ENCODE data around the gene FADS3.

FADS3 gene

DNA sequence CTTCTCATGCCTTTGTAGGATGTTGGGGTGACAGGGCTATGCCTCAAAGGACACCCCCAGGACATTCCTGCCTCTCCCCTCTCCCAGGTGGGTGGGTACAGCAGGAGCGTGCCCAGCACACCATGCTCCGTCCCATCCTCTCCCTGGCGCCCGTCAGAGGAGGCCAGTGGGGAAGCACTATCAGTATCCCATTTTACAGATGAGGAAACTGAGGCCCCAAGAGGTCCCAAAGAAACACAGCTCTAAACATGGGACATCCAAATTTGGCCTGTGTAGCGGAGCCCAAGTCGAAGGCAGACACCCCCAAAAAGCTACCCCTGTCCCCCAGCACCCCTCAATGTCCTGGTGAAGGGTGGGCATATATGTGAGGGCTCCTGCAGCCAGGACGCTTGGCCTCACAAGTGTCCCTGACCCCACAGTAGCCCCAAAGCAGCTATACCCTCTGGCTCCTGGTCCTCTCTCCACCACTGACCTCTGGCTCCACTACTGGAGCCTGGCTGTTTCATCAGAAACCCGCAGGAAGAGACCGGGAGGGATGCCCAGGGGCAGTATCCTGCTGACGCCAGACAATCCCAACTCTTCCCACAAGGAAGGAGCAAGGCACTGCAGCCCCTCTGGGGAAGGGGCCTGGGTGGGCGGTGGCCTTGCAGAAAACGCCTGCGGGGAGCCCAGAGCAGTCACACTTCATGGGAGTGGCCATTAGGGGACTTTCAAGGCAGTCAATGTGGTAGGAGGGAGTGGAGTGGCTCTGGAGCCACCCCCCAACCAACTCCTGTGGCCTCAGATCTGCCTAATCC lies 5.4 kb downstream of the FADS3 start:
- H3K79me2 ChIP-seq (ENCODE audit: insufficient read depth, low read length), result no peaks in the 10 kb centered on the region
- H4K20me1 ChIP-seq (ENCODE audit: insufficient read depth, low read length), result peaks cover 11% of the 10 kb centered on the region
- no peak overlapping the region for H2AFZ ChIP-seq (ENCODE audit: low read depth, low read length)
- TF ChIP-seq EZH2 (IDR thresholded peaks at IDR 0.05; ENCODE audit: borderline replicate concordance, low read depth, low read length, severe bottlenecking), result no peak
- TF ChIP-seq, protein P1, sequence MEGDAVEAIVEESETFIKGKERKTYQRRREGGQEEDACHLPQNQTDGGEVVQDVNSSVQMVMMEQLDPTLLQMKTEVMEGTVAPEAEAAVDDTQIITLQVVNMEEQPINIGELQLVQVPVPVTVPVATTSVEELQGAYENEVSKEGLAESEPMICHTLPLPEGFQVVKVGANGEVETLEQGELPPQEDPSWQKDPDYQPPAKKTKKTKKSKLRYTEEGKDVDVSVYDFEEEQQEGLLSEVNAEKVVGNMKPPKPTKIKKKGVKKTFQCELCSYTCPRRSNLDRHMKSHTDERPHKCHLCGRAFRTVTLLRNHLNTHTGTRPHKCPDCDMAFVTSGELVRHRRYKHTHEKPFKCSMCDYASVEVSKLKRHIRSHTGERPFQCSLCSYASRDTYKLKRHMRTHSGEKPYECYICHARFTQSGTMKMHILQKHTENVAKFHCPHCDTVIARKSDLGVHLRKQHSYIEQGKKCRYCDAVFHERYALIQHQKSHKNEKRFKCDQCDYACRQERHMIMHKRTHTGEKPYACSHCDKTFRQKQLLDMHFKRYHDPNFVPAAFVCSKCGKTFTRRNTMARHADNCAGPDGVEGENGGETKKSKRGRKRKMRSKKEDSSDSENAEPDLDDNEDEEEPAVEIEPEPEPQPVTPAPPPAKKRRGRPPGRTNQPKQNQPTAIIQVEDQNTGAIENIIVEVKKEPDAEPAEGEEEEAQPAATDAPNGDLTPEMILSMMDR (IDR thresholded peaks at IDR 0.05; ENCODE audit: borderline replicate concordance, extremely low read depth, low read length, poor library complexity, severe bottlenecking), result no peak
- H3K27me3 ChIP-seq (ENCODE audit: insufficient read depth, low read length, poor library complexity), result no peaks in the 10 kb centered on the region
- no peaks in the 10 kb centered on the region for H3K9me3 ChIP-seq (ENCODE audit: insufficient read depth, low read length, severe bottlenecking)
- ATAC-seq (ENCODE audit: insufficient read depth, low read depth), result no peak
- no peak overlapping the region for H3K4me2 ChIP-seq (ENCODE audit: insufficient read depth, low read length)
- H3K9ac ChIP-seq (ENCODE audit: low read depth, low read length), result no peak overlapping the region
- H3K27ac ChIP-seq (ENCODE audit: low read length), result no peak overlapping the region
- DNase-seq, result no peak
- no peaks in the 10 kb centered on the region for H3K36me3 ChIP-seq (ENCODE audit: insufficient read depth, low read length)
- H3K4me3 ChIP-seq (ENCODE audit: low read depth in 1 of 2, low read length in 2 of 2), result no peak overlapping the region
- peaks cover 12% of the 10 kb centered on the region for H3K4me1 ChIP-seq (ENCODE audit: insufficient read depth, low read length)

DNA sequence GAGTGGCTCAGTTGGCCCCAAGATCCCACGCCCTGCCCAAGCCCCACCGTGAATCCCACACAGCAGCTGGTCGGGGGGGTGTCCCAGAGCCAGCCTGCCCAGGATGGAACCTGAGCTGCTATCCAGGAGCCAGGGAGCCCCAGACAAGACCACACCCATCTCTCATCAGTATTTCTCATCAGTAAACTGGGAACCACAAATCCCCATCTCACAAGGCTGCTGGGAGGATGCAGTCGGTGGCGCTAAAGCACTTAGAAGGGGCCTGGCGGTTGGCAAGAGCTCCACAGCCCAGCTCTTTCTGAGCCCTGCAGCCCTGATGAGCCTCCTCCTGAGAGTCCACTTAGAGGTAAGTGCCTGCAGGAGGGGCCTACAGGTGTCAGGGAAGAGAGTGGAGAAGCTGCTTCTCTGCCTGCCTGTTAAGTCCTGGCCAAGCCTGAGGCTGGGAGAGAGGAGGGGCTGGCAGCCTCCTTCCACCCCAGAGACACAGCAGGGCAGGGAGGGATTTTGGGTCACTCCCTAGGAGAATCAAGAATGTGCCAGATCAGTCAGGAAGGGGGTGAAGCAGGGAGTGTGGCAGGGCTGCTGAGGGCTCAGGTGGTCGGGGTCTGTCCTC lies 6.1 kb downstream of the FADS3 start:
- H2AFZ ChIP-seq (ENCODE audit: low read depth, low read length), result no peak overlapping the region
- DNase-seq (no peak), ATAC-seq (ENCODE audit: insufficient read depth, low read depth) (peak; percentile 33; the same call in 1 of the 3 replicates)
- no peaks in the 10 kb centered on the region for H3K36me3 ChIP-seq (ENCODE audit: insufficient read depth, low read length)
- no peak for TF ChIP-seq EZH2 (IDR thresholded peaks at IDR 0.05; ENCODE audit: borderline replicate concordance, low read depth, low read length, severe bottlenecking)
- TF ChIP-seq, protein P1 (IDR thresholded peaks at IDR 0.05; ENCODE audit: borderline replicate concordance, extremely low read depth, low read length, poor library complexity, severe bottlenecking), result no peak
- H3K4me1 ChIP-seq (ENCODE audit: insufficient read depth, low read length), result peaks cover 5% of the 10 kb centered on the region
- no peaks in the 10 kb centered on the region for H3K27me3 ChIP-seq (ENCODE audit: insufficient read depth, low read length, poor library complexity)
- H4K20me1 ChIP-seq (ENCODE audit: insufficient read depth, low read length), result peaks cover 11% of the 10 kb centered on the region
- H3K79me2 ChIP-seq (ENCODE audit: insufficient read depth, low read length), result no peaks in the 10 kb centered on the region
- H3K4me2 ChIP-seq (ENCODE audit: insufficient read depth, low read length), result no peak overlapping the region
- no peak overlapping the region for H3K27ac ChIP-seq (ENCODE audit: low read length)
- H3K4me3 ChIP-seq (ENCODE audit: low read depth in 1 of 2, low read length in 2 of 2), result no peak overlapping the region
- H3K9me3 ChIP-seq (ENCODE audit: insufficient read depth, low read length, severe bottlenecking), result no peaks in the 10 kb centered on the region
- no peak overlapping the region for H3K9ac ChIP-seq (ENCODE audit: low read depth, low read length)

DNA sequence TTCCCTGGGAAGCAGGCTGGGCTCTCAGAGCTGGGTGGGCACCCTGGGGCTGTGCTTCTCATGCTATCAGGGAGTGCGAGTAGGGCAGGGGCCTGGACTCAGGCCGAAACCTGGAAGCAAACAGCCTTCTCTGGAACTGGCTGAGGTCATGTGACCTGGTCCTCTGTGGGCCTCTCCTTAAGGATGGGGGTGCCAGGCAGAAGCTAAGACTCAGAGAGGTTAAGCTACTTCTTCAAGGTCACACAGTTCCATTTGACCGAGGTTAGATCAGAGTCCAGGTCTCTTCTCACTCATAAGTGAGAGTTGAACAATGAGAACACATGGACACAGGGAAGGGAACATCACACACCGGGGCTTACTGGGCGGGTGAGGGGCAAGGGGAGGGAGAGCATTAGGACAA lies 7.4 kb downstream of the FADS3 start:
- no peaks in the 10 kb centered on the region for H3K79me2 ChIP-seq (ENCODE audit: insufficient read depth, low read length)
- no peak overlapping the region for H3K27ac ChIP-seq (ENCODE audit: low read length)
- H3K4me3 ChIP-seq (ENCODE audit: low read depth in 1 of 2, low read length in 2 of 2), result no peak overlapping the region
- ATAC-seq (ENCODE audit: insufficient read depth, low read depth) (no peak), DNase-seq (no peak)
- no peak overlapping the region for H3K9ac ChIP-seq (ENCODE audit: low read depth, low read length)
- no peaks in the 10 kb centered on the region for H3K9me3 ChIP-seq (ENCODE audit: insufficient read depth, low read length, severe bottlenecking)
- no peak overlapping the region for H2AFZ ChIP-seq (ENCODE audit: low read depth, low read length)
- peaks cover 11% of the 10 kb centered on the region for H4K20me1 ChIP-seq (ENCODE audit: insufficient read depth, low read length)
- no peaks in the 10 kb centered on the region for H3K4me1 ChIP-seq (ENCODE audit: insufficient read depth, low read length)
- TF ChIP-seq, protein P1 (IDR thresholded peaks at IDR 0.05; ENCODE audit: borderline replicate concordance, extremely low read depth, low read length, poor library complexity, severe bottlenecking), result no peak
- TF ChIP-seq EZH2 (IDR thresholded peaks at IDR 0.05; ENCODE audit: borderline replicate concordance, low read depth, low read length, severe bottlenecking), result no peak
- no peaks in the 10 kb centered on the region for H3K36me3 ChIP-seq (ENCODE audit: insufficient read depth, low read length)
- H3K27me3 ChIP-seq (ENCODE audit: insufficient read depth, low read length, poor library complexity), result no peaks in the 10 kb centered on the region
- no peak overlapping the region for H3K4me2 ChIP-seq (ENCODE audit: insufficient read depth, low read length)
